Measurements from ENCODE around the gene GLB1L2.
A peak's percentile ranks its signal among the peaks of the same experiment; 100 is the strongest.

GLB1L2 gene

DNA sequence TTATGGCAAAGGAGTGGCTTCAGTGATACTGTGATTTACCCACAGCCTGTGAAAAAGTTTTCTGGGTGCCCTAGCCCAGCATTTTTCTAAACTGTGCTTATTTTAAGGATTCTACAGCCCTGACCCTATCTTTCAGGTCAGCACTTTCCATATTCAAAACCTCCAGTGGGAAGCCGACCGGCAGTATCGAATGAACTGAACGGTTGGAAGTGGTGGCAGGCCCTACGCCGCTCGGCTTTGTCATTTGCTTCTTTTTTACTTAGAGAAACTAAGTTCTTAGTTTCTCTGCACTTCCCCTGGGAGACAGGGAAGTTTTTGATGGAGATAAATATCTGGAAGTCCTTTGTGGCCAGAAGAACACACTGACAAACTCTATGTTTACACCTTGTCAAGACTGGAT is 994 bp downstream of the GLB1L2 start:
- Histone ChIP-seq H3K4me3 (ENCODE audit: low read length) (peak overlapping the region; percentile 71), H3K4me1 (ENCODE audit: insufficient read depth, low read length) (peaks cover 3% of the 10 kb centered on the region), H3K27me3 (ENCODE audit: insufficient read depth, low read length) (no peaks in the 10 kb centered on the region), H3K36me3 (ENCODE audit: insufficient read depth, low read length) (no peaks in the 10 kb centered on the region), H3K9me3 (ENCODE audit: low read length) (no peaks in the 10 kb centered on the region), H2AFZ (ENCODE audit: low read depth, low read length) (no peak overlapping the region)

GRCh38 chr11:134333312-134333711 is 1.5 kb downstream of the GLB1L2 start:
- Histone ChIP-seq H3K4me1 (ENCODE audit: insufficient read depth, low read length) (peaks cover 3% of the 10 kb centered on the region), H2AFZ (ENCODE audit: low read depth, low read length) (no peak overlapping the region), H3K27me3 (ENCODE audit: insufficient read depth, low read length) (no peaks in the 10 kb centered on the region), H3K9me3 (ENCODE audit: low read length) (no peaks in the 10 kb centered on the region), H3K4me3 (ENCODE audit: low read length) (no peak overlapping the region), H3K36me3 (ENCODE audit: insufficient read depth, low read length) (no peaks in the 10 kb centered on the region)

DNA sequence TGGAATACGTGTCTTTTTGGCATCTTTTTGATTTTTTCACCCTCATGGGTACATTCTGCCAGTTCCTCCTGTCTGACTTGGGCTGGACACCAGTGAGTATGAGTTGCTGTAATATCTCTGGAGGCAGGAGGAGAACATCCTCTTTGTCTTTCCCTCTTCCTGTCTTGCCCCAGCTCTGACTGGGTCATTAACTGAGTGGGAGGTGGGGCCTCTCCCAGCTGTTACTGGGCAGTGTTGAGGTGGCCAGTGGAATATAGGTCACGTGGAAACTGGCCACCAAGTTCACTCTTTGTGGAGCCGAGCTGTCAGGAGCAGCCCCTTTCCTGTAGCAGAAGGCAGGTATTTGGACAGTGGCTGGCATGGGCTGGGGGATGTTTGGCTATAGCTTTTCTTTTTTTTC is 2.2 kb downstream of the GLB1L2 start:
- Histone ChIP-seq H3K36me3 (ENCODE audit: insufficient read depth, low read length) (no peaks in the 10 kb centered on the region), H3K4me3 (ENCODE audit: low read length) (no peak overlapping the region), H3K27me3 (ENCODE audit: insufficient read depth, low read length) (no peaks in the 10 kb centered on the region), H3K9me3 (ENCODE audit: low read length) (no peaks in the 10 kb centered on the region), H3K4me1 (ENCODE audit: insufficient read depth, low read length) (peaks cover 3% of the 10 kb centered on the region), H2AFZ (ENCODE audit: low read depth, low read length) (no peak overlapping the region)

DNA sequence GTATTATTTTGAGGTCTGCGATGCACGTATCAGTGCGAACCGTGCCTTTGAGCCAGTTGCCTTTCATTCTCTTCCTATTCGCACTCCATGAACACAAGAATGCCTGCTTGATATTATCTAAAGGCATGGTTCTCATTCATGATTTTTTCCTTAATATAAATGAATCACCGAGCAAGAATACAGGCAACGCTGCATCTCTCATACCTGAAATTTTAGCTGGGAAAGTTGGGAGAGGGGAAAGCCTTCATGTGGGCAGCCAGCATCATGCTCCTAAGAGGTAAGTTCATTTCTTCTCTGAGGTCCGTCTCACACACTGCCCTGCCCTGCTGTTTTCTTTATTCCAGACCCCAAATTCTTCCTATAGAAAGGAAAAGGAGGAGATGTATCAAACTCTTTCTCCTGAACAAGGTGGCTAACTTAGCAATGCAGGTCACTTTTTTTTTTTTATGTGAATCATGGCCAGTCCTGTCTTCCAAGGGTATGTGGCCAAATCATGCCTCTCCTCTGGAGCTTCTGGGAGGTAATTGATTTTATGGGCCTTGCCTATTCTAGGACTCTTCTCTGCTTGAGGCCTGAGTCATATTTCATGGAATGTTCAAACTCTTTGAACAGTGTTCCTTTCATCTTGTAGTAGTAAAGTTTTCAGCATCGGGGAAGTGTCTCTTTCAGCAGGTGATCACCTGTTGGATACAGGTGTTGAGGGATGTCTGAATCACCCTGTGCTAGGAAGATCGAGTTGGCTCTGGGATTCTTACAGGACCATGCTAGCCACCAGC is 3.2 kb downstream of the GLB1L2 start:
- peaks cover 3% of the 10 kb centered on the region for H3K4me1 ChIP-seq (ENCODE audit: insufficient read depth, low read length)
- H3K4me3 ChIP-seq (ENCODE audit: low read length): no peak overlapping the region
- no peaks in the 10 kb centered on the region for H3K9me3 ChIP-seq (ENCODE audit: low read length)
- H3K36me3 ChIP-seq (ENCODE audit: insufficient read depth, low read length): no peaks in the 10 kb centered on the region
- H2AFZ ChIP-seq (ENCODE audit: low read depth, low read length): no peak overlapping the region
- no peaks in the 10 kb centered on the region for H3K27me3 ChIP-seq (ENCODE audit: insufficient read depth, low read length)

GRCh38 chr11:134337051-134337450 is 5.3 kb downstream of the GLB1L2 start:
- no peaks in the 10 kb centered on the region for H3K36me3 ChIP-seq (ENCODE audit: insufficient read depth, low read length)
- no peak overlapping the region for H3K4me3 ChIP-seq (ENCODE audit: low read length)
- no peaks in the 10 kb centered on the region for H3K27me3 ChIP-seq (ENCODE audit: insufficient read depth, low read length)
- H2AFZ ChIP-seq (ENCODE audit: low read depth, low read length): no peak overlapping the region
- H3K4me1 ChIP-seq (ENCODE audit: insufficient read depth, low read length): no peaks in the 10 kb centered on the region
- no peaks in the 10 kb centered on the region for H3K9me3 ChIP-seq (ENCODE audit: low read length)

DNA sequence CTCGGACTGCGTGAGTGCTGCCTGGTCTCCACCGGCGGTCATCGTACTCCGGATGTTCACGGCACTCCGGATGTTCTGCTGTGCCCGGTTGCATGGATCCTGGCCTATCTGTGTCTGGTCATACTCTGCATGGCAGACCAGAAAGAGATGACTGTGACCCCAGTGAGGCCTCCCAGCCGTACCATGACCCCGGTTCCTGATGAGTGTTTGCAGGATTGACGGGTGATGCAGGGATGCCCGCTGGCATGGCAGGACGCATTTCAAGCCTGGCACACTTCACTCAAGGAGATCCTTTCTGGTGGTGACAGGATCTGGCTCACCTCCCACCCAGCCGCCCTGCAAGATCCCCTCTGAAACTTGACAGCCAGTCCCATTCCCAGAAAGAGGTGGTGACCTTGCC is 6.3 kb downstream of the GLB1L2 start:
- H3K36me3 ChIP-seq (ENCODE audit: insufficient read depth, low read length): no peaks in the 10 kb centered on the region
- no peak overlapping the region for H2AFZ ChIP-seq (ENCODE audit: low read depth, low read length)
- no peaks in the 10 kb centered on the region for H3K4me1 ChIP-seq (ENCODE audit: insufficient read depth, low read length)
- H3K9me3 ChIP-seq (ENCODE audit: low read length): no peaks in the 10 kb centered on the region
- no peaks in the 10 kb centered on the region for H3K27me3 ChIP-seq (ENCODE audit: insufficient read depth, low read length)
- no peak overlapping the region for H3K4me3 ChIP-seq (ENCODE audit: low read length)

DNA sequence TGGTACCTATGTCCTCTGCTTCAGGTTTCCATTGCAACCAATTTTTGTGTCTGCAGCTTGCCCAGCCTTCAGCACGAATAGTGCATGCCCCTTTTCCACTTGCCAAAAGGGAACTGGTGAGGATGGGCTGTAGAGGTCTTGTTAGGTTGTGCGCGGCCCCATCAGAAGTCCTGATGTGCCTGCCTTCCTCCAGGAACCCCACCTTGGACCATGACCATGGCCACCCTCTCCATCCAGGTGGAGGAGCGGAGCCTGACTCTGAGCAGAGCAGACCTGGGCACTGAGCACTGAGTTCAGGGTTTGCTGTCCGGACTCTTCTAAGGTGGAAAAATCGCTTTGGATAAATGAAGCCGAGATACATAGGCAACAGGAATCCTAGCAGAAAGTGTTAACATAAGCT is 6.9 kb downstream of the GLB1L2 start:
- Histone ChIP-seq H3K27me3 (ENCODE audit: insufficient read depth, low read length) (no peaks in the 10 kb centered on the region), H3K4me1 (ENCODE audit: insufficient read depth, low read length) (no peaks in the 10 kb centered on the region), H3K4me3 (ENCODE audit: low read length) (no peak overlapping the region), H2AFZ (ENCODE audit: low read depth, low read length) (no peak overlapping the region), H3K36me3 (ENCODE audit: insufficient read depth, low read length) (no peaks in the 10 kb centered on the region), H3K9me3 (ENCODE audit: low read length) (no peaks in the 10 kb centered on the region)

- no peaks in the 10 kb centered on the region for H3K4me1 ChIP-seq (ENCODE audit: insufficient read depth, low read length)
- no peak overlapping the region for H2AFZ ChIP-seq (ENCODE audit: low read depth, low read length)
- no peaks in the 10 kb centered on the region for H3K27me3 ChIP-seq (ENCODE audit: insufficient read depth, low read length)
- H3K36me3 ChIP-seq (ENCODE audit: insufficient read depth, low read length): no peaks in the 10 kb centered on the region
- no peaks in the 10 kb centered on the region for H3K9me3 ChIP-seq (ENCODE audit: low read length)
- no peak overlapping the region for H3K4me3 ChIP-seq (ENCODE audit: low read length)
Observed at GRCh38 chr11:134339756-134340155, 8.0 kb downstream of the GLB1L2 start.

DNA sequence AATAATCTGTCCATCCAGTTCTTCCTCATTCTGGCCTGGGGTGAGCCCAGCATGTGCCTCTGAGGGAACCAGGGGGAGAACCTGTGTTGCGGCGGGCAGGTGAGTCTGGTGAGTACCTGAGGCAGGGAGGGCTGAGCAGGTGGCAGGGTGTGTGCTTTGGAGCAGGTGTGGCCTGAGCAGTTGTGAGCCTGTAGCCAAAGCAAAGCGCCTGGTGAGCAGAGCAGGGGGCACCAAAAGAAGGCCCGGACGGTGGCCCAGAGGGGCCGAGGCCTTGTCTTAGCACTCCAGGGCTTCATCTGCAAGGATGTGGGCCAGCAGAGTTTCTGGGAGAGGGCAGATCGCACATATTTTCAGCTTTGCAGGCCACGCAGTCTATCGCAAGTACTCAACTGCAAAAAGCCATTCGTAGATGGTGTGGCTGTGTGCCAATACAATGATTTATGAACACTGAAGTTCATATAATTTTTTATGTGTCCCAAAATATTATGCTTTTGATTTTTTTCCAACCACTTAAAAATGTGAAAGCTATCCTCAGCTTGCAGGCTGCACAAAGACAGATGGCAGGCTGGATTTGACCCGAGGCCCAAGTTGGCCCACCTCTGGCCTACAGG is 8.7 kb downstream of the GLB1L2 start:
- no peaks in the 10 kb centered on the region for H3K4me1 ChIP-seq (ENCODE audit: insufficient read depth, low read length)
- no peak overlapping the region for H2AFZ ChIP-seq (ENCODE audit: low read depth, low read length)
- H3K36me3 ChIP-seq (ENCODE audit: insufficient read depth, low read length): no peaks in the 10 kb centered on the region
- no peaks in the 10 kb centered on the region for H3K9me3 ChIP-seq (ENCODE audit: low read length)
- H3K4me3 ChIP-seq (ENCODE audit: low read length): no peak overlapping the region
- no peaks in the 10 kb centered on the region for H3K27me3 ChIP-seq (ENCODE audit: insufficient read depth, low read length)

DNA sequence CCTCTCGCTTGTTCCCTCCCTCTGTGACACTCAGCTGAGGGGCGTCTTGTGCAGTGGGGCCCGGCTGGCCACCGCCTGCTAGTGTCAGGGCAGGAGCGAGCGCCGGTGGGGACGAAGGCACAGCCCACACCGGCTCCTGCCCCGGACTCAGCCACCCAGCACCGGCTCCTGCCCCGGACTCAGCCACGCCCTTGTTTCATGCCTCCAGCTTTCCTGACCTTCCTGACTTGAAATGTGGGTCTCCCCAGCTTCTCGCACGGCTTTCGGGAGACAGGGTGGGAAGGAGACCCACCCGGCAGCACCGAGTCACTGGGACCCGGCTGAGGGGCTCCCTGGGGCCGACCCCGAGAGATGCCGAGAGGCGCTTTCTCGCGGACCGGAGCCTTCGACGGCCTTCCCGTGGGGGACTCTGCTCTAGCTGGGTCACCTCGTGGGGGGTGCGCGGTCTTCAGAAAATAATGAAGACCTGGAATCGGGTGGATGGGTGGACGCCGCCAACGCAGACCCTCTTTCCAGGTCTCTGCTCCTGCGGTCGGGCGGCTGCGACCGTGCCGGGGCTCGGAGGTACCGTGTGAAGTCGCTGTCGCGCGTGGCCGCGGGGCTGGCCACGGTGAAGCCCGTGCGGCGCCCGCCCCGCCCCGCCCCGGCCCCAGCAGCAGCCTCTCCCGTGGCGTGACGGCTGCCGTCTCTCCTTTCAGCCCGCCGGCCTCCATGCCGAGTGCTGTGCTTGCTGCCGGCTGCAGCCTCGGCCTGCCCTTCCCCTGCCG is 10.2 kb downstream of the GLB1L2 start:
- H3K4me1 ChIP-seq (ENCODE audit: insufficient read depth, low read length): no peaks in the 10 kb centered on the region
- H3K4me3 ChIP-seq (ENCODE audit: low read length): no peak overlapping the region
- no peaks in the 10 kb centered on the region for H3K9me3 ChIP-seq (ENCODE audit: low read length)
- no peak overlapping the region for H2AFZ ChIP-seq (ENCODE audit: low read depth, low read length)
- no peaks in the 10 kb centered on the region for H3K36me3 ChIP-seq (ENCODE audit: insufficient read depth, low read length)
- H3K27me3 ChIP-seq (ENCODE audit: insufficient read depth, low read length): no peaks in the 10 kb centered on the region

DNA sequence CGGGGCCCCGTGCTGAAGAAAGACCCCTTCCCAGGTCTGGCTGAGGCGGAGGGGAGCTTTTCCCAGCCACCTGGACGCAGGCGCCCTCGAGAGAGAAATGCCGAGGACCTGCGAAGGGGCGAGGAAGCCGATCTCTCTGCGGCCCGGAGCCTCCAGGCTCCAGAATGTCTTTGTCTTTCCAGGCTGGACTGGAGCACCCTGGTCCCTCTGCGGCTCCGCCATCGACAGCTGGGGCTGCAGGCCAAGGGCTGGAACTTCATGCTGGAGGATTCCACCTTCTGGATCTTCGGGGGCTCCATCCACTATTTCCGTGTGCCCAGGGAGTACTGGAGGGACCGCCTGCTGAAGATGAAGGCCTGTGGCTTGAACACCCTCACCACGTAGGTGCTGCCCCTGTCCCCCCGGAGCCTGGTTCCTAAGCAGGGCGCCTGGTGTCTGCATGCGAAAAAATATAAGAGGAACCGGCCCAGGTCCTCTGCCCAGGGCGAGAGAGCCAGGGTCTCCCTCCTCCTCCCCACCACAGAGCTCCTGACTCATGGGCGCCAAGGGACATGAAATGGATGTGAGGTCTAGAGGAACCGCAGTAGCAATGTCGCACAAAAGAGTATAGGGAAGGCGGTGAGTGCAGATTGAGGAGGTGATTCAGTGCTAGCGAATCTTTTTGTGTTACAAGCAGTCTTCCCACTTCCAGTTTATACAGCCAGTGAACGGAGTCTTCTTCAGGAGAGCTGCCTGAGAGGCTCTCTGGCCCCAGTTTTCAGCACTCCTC is 11.0 kb downstream of the GLB1L2 start:
- no peak overlapping the region for H3K4me3 ChIP-seq (ENCODE audit: low read length)
- no peak overlapping the region for H2AFZ ChIP-seq (ENCODE audit: low read depth, low read length)
- H3K4me1 ChIP-seq (ENCODE audit: insufficient read depth, low read length): no peaks in the 10 kb centered on the region
- H3K36me3 ChIP-seq (ENCODE audit: insufficient read depth, low read length): no peaks in the 10 kb centered on the region
- H3K9me3 ChIP-seq (ENCODE audit: low read length): no peaks in the 10 kb centered on the region
- no peaks in the 10 kb centered on the region for H3K27me3 ChIP-seq (ENCODE audit: insufficient read depth, low read length)

DNA sequence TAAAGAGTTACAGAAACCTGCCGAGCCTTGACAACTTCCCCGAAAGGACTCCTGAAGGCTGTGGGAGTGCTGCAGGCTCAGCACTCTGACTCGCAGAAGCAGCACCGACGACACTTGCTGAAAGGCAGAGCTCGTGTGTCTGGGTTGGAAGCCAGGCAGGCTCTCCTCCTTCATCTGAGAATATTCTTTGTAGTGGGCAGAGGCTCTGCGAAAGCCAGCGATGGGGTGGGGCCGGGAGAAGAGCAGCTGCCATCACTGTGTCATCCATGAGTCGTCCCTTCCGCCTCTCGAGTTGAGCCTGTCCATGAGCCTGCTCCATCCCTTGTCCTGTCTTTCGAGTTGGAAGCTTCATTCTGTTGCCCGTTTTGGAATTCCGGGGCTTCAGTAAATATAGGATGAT is 11.9 kb downstream of the GLB1L2 start:
- Histone ChIP-seq H3K4me1 (ENCODE audit: insufficient read depth, low read length) (no peaks in the 10 kb centered on the region), H2AFZ (ENCODE audit: low read depth, low read length) (no peak overlapping the region), H3K36me3 (ENCODE audit: insufficient read depth, low read length) (no peaks in the 10 kb centered on the region), H3K27me3 (ENCODE audit: insufficient read depth, low read length) (no peaks in the 10 kb centered on the region), H3K9me3 (ENCODE audit: low read length) (no peaks in the 10 kb centered on the region), H3K4me3 (ENCODE audit: low read length) (no peak overlapping the region)

All from neuron (in vitro differentiated cells).